HS-5 (cell line): ENCODE results near the gene PTMA.
"Not testable (repeated sequence)": the region's sequence is repeated elsewhere in the genome, so short reads cannot be mapped to it uniquely, and the experiment has no call there.

Experiments
- DNase-seq: peaks from one replicate; pipeline ENCODE4 v3.0.0-alpha.2; 2012; ENCODE audit warnings: low read depth

Gene PTMA

DNA sequence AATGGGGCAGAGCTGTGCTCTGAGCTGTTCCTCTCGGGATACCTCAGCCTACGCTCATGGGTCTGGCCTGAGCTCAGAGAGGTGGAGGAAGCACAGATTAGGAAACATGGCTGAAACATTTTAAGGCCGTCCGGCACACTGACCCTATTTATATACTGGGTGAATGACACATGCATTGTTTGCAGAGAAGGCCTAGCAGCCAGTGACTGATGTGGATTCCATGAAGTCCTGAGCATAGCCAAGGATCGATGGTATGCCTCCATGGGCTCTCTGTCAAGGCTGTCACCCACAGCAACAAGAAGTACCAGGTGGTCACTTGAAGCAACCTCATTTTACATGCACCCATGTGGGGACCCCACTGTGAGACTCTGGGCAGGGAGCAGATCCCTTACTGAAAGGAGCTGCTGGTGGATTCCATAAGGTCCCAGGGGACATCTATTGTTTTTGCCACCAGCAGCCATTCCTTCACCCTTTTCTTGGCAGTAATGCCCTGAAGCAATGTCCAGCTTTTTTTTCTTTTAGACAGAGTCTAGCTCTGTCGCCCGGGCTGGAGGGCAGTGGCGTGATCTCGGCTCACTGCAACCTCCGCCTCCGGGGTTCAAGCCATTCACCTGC lies 8.4 kb downstream of the PTMA start:
- DNase-seq, result no peak

DNA sequence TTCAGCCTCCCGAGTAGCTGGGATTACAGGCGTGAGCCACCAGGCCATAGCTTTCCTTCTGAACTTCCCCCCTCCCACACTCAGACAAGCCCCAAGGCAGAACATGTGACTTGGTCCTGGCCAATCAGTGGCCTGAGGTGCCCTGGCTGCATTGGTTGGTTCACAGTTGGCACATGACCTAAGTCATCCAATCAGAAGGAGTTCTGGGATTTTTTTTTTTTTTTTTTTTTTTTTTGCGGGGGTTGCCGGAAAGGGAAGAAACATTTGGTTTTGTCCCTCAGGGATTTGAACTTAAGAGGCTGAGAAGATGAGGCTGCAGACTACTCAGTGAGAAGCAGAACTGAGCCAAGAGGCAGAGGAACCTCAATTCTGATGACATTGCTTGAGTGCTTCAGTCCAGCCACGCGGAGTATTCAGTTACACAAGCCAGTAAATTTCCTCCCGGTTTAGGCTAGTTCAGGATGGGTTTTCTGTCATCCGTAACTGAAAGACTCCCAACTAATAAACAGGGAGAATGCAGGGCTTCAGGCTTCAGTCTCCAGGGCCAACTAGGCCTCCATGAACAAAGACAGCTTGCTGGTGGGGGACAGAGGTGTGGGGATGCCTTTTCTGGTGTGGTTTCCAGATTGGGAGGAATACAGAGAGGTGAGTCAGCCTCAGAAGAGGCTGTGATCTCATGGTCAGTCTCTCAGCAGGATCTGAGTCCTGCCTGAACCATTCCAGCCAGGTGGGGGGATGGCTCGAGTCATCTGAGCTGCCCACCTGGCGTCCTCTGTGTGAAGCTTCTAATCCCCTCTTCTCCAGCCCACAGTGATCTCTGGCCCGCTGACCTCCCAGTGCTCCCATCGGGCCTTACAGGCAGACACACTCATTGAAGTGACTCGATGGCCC lies 9.2 kb downstream of the PTMA start:
- no peak for DNase-seq

GRCh38 chr2:231718799-231719198 lies 10.5 kb downstream of the PTMA start:
- no peak for DNase-seq

DNA sequence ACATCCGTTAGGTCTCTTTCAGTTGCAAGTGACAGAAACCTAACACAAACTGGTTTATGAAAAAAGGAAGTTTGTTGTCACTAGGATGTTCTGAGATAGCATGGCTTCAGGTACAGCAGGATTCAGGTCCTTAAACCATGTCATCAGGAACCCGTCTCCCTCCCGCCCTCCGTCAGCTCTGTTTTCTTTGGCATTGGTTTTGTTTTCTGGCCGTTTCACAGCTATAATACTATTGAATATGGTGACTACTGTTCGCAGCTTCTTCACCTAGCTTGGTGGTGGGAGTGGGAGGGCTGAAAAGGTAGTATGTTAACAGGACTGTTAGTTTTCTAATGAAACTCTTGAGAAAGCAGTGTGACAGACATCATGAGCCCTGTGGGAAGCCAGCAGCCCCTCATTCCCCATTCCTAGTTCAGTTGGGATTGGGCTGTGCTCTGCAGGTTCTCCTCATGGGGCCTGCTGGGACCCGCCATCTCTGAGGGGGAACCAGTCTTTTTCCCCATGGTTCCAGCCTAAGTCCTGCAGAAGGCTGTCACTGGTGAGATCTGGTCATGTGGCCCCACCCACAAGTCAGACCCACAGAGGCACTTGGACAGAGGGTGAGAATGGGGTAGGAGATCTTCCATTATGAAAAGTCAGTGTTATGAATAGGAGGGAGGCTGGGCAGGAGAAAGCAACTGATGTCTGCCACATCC lies 12.1 kb downstream of the PTMA start:
- no peak for DNase-seq

DNA sequence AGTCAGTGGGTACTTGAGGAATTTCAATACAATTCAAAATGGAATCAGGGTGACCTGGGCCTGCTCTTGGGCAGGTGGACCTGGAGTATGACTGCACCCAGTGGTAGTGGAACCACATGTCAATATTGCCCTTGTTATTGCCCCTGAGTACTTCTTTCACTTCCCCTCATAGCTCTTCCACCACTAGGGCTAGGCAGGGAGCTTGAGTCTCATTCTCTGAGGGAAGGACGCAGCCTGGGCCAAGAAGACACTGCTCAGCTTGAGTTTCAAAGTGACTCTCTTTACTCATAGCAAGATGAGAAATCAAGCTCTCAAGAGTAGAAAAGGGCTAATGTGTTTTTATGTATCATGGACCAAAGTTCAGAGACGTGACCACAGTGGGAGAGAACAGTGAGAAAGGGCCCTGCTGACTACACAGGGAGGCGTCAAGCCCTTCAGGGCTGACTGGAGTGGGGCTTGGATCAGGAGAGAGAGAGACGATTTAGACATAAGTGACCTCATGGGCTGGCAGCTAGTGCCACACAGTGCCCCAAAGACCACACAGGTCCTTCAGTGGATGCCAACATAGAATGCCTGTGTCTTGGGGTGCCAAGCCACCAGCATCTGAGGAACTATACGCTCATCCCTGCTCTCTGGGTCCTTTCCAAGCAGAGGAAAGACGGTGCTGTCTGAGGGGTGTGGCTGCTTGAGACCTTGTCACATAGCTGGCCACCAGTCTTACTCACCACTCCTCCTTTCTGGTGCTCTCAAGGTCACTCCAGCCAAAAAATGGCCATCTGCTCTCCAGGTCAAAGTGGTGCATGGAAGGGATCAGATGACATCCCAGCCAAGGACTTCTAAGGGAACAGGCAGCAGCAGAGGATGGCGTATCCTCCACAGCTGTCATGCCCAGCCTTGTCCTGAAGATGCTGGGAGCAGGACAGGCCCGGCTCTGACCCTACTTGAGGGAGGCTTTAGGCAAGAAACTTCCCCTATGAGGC lies 13.0 kb downstream of the PTMA start:
- no peak for DNase-seq

DNA sequence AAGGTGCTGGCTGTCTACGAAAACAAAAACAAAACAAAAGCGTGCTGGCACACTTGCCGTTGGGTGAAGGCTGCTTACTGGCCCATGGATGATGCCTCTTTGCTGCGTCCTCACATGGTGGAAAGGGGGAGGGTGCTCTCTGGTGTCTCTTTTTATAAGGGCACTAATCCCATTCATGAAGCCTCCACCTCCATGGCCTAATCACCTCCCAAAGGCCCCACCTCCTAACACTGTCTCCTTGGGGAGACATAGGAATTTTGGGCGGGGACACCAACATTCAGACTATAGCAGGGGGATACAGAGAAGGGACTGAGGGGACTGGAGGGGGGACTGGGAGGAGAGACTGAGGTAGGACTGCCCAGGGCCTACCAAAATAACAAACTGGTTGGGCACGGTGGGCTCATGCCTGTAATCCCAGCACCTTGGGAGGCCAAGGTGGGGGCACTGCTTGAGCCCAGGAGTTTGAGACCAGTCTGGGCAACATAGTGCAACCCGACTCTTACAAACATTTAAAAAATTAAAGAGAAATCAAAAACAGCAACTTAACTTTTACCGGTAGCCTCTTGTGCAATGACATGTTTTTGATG lies 14.5 kb downstream of the PTMA start:
- no peak for DNase-seq

GRCh38 chr2:231725476-231725875 lies 17.2 kb downstream of the PTMA start:
- no peak for DNase-seq

GRCh38 chr2:231726276-231726675 lies 18.0 kb downstream of the PTMA start:
- DNase-seq, result no peak

DNA sequence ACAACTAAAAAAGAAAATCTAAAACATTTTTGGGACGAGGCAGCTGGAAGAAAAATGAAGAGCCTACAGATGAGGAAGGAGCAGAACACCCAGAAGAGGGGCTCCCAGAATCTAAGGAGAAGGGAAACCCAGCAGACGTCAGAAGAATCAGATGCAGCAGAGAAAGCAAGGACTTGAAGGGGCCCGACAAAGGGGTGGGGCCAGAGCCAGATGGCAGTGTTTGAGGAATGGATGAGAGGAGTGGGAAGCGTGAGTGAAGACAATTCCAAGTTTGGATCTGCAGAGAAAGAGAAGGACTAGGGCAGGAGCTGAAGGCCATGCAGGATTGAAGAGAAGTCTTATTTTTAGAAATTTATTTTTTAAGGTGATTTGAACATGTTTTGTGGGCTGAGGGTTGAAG lies 19.3 kb downstream of the PTMA start:
- no peak for DNase-seq

DNA sequence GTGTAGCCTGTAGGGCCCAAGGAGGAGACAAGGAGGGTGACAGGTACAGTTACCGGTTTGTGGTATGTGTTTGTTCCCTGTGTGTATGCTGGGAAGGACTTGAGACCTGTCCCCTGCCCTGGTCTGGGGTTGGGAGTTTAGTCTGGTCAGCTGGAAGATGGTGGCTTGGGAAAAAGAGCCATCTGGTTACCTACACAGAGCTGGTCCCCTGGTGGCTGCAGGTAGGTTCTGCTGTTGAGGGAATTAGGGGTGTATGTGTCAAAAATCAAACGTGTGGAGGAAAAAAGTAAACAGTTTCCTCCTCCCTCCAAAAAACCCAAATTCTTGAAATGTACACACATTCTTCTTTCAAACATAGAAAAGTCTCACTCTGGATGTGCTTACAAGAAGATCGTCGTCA lies 24.3 kb downstream of the PTMA start:
- DNase-seq, result no peak

DNA sequence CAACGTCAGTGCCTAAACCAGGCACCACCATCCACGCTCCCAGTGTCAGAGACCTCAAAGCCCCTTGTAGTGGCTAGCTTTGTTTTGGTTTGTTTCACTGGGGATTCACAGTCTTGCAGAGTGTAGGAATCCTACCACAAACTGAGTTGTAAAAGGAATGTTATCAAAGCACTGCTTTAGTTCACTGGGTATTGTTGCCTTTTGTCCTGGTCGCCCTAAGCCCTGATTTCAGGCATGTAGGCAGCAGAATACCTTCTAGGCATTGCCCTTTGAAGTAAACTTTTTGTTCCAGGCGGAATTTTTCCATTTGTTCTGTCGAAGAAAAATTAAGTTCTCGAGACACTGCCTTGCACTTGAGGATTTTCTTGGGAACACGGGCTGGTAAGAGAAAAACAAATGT lies 29.4 kb downstream of the PTMA start:
- no peak for DNase-seq

GRCh38 chr2:231743376-231744116 lies 35.2 kb downstream of the PTMA start:
- no peak for DNase-seq

GRCh38 chr2:231745303-231746038 lies 37.1 kb downstream of the PTMA start:
- no peak for DNase-seq

GRCh38 chr2:231748153-231748896 lies 40.0 kb downstream of the PTMA start:
- DNase-seq, result not testable (repeated sequence)

GRCh38 chr2:231749016-231749415 lies 40.7 kb downstream of the PTMA start:
- not testable (repeated sequence) for DNase-seq

- no peak for DNase-seq
These were observed 42.9 kb downstream of the PTMA start for GRCh38 chr2:231751042-231751815.

DNA sequence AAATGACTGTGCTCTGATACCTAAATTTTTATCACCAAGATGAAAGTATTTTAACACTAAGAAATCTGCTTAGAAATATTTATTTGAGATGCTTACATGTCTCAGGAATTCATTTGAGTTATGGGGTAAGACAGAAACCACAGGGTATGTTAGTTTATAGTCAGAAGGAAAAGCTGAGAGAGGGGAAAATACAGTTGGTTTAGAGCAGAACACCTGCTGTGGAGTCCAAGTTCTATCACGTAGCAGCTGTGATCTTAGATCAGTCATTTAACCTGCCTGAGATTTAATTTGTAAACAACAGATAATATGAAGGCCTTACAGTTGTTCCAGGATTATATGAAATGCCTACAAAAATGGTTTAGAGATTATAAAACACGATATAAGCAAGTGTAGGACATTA lies 43.7 kb downstream of the PTMA start:
- no peak for DNase-seq

DNA sequence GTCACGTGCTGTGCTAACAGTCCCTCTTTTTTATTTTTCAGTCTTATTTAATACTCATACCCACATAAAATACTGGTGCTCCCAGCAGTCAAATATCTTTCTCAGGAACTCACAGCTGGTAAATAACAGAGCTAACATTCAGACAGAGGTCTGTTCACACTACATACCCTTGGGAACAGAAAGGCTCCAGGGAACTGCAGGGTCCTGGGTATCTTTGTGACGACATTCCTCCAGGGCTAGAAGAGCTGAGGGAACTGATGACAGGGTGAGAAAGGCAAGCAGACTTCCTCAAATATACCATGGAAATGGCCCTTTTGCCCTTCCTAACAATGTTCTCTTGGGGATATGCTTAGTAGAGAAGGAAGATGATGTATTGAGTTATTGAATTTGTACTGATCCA lies 53.4 kb downstream of the PTMA start:
- DNase-seq, result no peak
